Endothelial cell of umbilical vein (primary cell): ENCODE measurements around the gene UST.

Experiments
- EZH2 ChIP-seq: IDR thresholded peaks from 2 replicates; pipeline ENCODE4 v1.6.1; 2012; ENCODE audit warnings: borderline replicate concordance, low read depth, mild to moderate bottlenecking, moderate library complexity, low read length, inconsistent platforms; ENCODE audit not compliant: severe bottlenecking
- POLR2A ChIP-seq: IDR thresholded peaks from 2 replicates; pipeline ENCODE4 v1.6.1; 2012; ENCODE audit warnings: low read depth, mild to moderate bottlenecking, control low read depth, low read length
- POLR2AphosphoS5 ChIP-seq: IDR thresholded peaks from 2 replicates; pipeline ENCODE4 v1.6.1; 2012; ENCODE audit warnings: low read depth, mild to moderate bottlenecking, control low read depth, low read length, moderate library complexity; ENCODE audit not compliant: insufficient read depth
- TF ChIP-seq, protein P1 (sequence below), 2 donors: IDR thresholded peaks; 1 replicate in 1 of 2; 2 replicates in 1 of 2; pipeline ENCODE4 v1.5.1; 2011; ENCODE audit warnings: low read length in 2 of 2, mild to moderate bottlenecking in 2 of 2, moderate library complexity in 2 of 2, control low read depth in 1 of 2, inconsistent platforms in 1 of 2, low read depth in 1 of 2; ENCODE audit not compliant: insufficient read depth in 1 of 2; ENCODE audit errors: extremely low read depth in 1 of 2

DNA sequence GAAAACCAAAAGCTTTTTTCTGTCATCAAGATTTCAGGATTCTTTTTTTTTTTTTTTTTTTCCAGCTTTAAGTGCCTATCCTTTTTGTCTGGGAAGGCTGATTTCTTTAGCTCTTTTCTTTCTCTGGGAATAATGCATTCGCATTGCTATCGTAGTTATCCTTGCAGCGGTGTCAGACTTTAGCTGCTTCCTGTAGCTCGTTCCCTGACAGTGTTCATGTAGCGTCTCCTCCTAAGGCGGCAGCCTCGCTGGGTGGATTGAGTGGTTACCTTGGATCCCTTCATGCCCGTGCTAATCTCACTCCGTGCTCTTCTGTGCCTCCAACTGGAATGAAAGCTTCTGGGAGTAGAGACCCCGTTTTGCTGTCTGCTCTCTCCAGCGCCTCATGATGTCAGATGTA, 43.1 kb downstream of the UST start:
- TF ChIP-seq EZH2 (no peak), POLR2AphosphoS5 (no peak), POLR2A (no peak)
- TF ChIP-seq, protein P1, sequence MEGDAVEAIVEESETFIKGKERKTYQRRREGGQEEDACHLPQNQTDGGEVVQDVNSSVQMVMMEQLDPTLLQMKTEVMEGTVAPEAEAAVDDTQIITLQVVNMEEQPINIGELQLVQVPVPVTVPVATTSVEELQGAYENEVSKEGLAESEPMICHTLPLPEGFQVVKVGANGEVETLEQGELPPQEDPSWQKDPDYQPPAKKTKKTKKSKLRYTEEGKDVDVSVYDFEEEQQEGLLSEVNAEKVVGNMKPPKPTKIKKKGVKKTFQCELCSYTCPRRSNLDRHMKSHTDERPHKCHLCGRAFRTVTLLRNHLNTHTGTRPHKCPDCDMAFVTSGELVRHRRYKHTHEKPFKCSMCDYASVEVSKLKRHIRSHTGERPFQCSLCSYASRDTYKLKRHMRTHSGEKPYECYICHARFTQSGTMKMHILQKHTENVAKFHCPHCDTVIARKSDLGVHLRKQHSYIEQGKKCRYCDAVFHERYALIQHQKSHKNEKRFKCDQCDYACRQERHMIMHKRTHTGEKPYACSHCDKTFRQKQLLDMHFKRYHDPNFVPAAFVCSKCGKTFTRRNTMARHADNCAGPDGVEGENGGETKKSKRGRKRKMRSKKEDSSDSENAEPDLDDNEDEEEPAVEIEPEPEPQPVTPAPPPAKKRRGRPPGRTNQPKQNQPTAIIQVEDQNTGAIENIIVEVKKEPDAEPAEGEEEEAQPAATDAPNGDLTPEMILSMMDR (IDR thresholded peaks at IDR 0.05; ENCODE audit: extremely low read depth in 1 of 2, insufficient read depth in 1 of 2, low read depth in 1 of 2, low read length in 2 of 2), result no peak
